GM18907 (cell line): ENCODE results near the gene C1orf141.
"Not testable (repeated sequence)": the region's sequence is repeated elsewhere in the genome, so short reads cannot be mapped to it uniquely, and the experiment has no call there.

Source experiments
- ATAC-seq: cut with Tn5 transposase; IDR thresholded peaks from one replicate; pipeline ENCODE4 v1.9.1; 2021; ENCODE audit warnings: mild to moderate bottlenecking, moderate library complexity; ENCODE audit not compliant: unreplicated experiment

C1orf141 gene

DNA sequence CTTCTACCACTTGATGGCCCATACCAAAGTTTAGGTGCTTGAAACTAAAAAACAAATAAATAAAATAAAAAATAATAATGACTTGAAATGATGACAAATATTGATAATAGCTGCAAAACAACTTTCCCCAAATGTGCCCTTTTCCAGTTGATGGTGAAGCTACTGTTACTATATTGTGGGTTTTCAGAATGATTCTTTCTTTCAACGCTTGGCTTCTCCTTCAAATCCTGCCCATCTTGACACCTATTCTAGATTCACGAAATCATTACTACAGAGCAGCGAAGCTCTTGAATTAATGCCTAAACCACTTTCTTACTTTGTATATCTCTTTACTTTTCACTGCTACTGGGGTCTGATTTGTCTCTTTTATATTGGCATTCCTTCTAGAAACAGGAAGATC is 9.2 kb upstream of the C1orf141 start:
- ATAC-seq: no peak

DNA sequence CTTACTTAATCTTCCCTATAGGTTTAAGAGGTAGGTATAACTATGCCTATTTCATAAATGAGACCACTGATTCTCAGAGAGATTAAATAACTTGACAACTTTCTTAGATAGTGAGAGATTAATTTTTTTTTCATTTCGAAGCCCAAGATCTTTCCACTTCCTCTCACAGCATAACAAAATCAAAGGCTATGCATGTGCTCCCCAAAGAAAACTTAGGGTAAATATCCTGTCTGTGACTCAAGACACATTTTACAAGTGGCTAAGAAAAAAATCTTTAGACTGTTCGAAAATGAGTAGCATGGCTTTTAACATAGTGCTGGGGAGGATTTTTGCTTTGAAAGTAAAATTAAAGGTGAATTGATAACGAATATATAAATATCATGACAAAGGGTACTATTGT is 8.2 kb upstream of the C1orf141 start:
- no peak for ATAC-seq

GRCh38 chr1:67141832-67142231 is 7.1 kb upstream of the C1orf141 start:
- ATAC-seq: not testable (repeated sequence)

- ATAC-seq: no peak
These were observed 5.7 kb upstream of the C1orf141 start for GRCh38 chr1:67140460-67140859.

DNA sequence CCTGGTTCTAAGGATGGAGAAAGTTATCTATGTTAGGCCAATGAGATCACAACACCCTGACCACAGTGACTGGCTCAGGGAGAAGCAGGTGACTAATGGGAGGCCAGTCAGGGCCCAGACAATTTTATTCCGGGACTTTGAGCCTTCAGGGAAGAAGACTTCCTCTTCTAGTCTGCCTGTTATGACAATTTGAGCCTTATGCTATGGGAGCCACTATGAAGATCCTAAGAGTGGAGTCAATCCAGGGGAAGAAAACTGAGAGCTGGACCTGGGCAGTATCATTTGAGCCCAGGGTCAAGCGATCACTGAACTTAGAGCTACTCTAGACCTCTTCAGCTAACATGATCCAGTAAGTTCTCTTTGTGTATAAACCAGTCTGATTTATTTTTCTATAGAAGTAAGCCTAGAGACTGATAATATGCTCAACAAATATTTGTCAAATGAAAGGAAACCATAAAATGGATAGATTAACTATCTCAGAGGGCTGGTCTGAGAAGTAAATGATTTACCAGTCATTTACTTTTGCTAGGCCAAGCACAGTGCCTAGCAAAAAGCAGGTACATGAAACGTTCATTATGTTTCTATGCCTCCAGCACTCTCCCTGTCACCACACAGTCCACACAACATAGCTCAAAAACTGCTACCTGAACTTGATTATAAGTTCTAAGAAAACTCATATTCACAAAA is 4.2 kb upstream of the C1orf141 start:
- ATAC-seq: peak; percentile 51

DNA sequence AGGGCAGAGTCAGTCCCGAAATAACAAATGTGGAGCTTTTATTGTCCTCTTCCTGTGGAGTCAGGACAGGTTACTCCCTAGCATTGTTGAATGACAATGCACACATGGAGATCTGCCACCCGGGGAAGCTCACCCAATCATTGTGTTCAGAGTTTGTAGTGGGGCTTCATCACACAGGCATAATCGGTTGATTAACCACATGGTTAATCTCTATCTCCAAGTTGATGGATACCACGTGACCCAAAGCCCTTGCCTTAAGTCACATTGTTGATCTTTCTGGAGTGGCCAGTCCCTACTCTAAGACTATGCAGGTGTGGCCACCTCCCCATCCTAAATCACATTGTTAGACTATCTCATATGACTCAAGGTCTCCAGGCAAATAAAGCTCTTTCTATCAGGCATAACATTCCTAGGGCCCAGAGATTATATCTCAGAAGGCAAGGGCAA is 2.6 kb upstream of the C1orf141 start:
- no peak for ATAC-seq

GRCh38 chr1:67135354-67135753 is 584 bp upstream of the C1orf141 start:
- ATAC-seq: no peak

DNA sequence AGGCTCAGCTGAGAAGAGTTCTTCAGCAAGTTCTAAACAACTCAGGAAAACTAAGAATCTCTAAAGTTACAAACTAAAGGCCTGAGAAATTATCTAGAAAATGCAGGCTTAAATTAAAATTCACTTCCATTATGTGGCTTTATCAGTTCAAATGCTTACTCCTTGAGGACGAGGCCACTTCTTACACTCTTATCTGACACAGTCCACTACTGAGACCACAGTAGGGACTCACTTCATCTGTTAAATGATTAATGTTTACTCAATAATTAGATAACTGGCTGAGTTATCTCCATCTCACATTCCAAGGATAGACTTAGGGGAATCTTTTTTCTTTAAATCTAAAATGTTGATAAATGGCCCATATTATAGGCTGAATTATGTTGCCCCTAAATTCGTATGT is 1.6 kb downstream of the C1orf141 start:
- ATAC-seq: no peak

DNA sequence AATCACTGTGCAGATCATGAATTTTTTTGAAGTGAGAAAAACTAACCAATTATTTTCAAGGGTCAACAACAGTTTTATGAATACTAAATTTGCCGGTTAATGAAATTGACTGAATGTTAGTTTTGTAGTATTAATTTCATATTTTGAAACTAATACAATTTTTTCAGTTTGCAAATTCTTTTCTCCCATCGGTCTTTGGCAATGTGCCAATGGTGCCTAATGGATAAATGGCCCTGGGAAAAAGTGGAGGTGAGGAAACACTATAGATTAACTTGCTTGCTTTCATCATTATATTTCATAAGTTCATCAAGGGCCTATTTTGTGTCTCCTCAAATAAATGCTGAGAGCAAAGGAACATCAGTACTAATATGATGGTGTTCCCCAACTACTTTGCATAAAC is 4.1 kb downstream of the C1orf141 start:
- no peak for ATAC-seq

GRCh38 chr1:67126974-67127373 is 7.8 kb downstream of the C1orf141 start:
- no peak for ATAC-seq

- no peak for ATAC-seq
These were observed 8.5 kb downstream of the C1orf141 start for GRCh38 chr1:67126111-67126746.

- ATAC-seq: no peak
These were observed 10.3 kb downstream of the C1orf141 start for GRCh38 chr1:67124455-67124854.

DNA sequence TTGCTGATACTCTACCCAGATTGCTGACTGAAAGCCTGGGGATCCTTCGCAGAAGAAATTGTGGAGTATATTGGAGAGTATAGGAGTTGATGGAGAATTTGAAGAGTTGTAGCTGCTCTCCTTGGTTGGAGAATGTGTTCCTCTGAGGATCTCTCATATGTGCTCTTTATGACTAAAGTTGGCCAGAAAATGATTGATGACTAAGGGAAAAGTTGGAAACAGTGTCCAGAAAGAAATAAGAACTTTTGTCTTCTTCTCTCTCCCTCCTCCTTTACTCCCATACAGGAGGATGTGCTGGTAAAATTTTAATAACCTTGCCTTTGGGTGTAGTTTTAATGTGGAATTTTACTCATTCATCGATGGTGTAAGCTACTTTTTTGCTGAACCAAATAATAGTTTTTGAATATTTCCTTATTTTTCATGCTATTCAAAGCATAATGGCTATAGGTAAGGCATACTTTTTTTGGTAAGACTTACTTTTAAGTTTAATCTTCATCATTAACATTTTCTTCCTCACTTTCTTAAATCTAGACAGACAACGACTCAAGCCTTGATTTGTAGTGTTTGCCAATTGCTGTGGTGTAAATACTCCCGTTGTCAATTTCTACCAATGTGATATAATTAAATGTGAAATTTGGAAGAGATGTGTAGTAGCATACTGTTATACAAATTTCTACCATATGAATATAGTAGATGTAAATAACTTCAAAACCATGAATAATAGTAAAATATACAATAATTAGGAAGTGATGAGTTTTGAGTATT is 13.7 kb downstream of the C1orf141 start:
- no peak for ATAC-seq

- ATAC-seq: no peak
These were observed 16.1 kb downstream of the C1orf141 start for GRCh38 chr1:67118646-67119045.

- ATAC-seq: no peak
These were observed 16.6 kb downstream of the C1orf141 start for GRCh38 chr1:67118191-67118590.

GRCh38 chr1:67114162-67114561 is 20.6 kb downstream of the C1orf141 start:
- no peak for ATAC-seq

DNA sequence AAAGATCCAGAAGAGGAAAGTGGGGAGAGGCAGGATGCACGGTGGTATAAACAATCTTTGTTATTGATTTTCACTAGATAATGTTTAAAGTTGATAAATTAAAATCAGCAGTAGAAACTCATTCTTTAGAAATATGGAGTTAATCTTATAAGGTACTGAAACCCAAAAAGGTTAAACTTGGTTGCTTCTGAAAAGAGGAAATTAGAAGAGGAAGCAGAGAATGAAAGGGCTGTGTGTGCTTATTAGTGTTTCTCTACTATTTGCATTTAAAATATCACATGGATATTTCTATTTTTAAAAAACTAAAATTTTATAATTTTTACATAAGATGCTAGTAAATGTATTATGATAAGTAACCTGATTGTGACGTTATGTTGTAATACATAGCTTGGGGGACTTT is 24.4 kb downstream of the C1orf141 start:
- no peak for ATAC-seq

- no peak for ATAC-seq
These were observed 29.3 kb downstream of the C1orf141 start for GRCh38 chr1:67105508-67105907.

DNA sequence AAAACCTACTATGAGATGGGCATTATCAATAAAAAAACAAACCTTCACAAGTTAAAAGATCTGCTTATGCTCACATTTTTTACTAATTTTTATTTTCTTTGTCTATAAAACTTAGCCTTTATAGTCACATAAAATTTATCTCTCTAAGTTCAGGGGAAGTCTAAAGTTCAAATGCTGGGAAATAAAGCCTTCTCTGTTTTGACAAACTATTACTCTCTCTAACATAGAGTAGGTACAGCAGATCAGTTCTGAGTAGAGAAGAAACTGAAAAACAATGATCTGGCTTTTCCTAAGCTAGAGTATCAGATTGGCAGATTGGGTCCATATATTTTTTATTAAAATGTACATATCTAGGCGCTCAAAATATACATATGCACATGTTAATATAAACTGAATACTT is 31.2 kb downstream of the C1orf141 start:
- no peak for ATAC-seq

- ATAC-seq: no peak
These were observed 33.9 kb downstream of the C1orf141 start for GRCh38 chr1:67100833-67101232.

- no peak for ATAC-seq
These were observed 37.5 kb downstream of the C1orf141 start for GRCh38 chr1:67097305-67097704.

DNA sequence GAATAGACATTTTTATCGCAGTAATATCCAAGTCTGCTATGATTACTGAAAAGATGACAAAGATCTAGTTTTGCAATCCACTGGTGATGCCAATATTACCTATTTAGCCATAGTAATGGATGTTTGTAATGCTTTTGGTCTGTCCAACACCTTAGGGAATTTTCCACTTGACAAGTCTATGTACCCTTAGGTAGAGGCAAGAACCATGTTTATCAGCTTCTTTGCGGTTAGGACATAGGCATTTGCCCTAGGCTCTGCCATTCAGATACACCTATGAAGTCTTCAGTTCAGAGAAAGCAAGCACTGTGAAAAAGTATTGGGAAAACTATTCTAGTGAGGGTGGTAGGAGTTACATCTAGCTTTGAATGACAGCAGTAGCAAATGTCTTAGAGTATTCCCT is 40.6 kb downstream of the C1orf141 start:
- no peak for ATAC-seq
